Measurements from ENCODE around the gene TACR1.

GRCh38 chr2:75190271-75190990, 8.9 kb downstream of the TACR1 start:
- TF ChIP-seq EP300 (IDR thresholded peaks at IDR 0.05; ENCODE audit: borderline replicate concordance in 1 of 2, low read depth in 1 of 2, low read length in 1 of 2): no peak
- no peak for TF ChIP-seq CTCF (IDR thresholded peaks at IDR 0.05)
- TF ChIP-seq RFX5 (IDR thresholded peaks at IDR 0.05; ENCODE audit: low read length): no peak
- TF ChIP-seq MAX (IDR thresholded peaks at IDR 0.05; ENCODE audit: low read depth): no peak
- no peak for TF ChIP-seq YY1 (IDR thresholded peaks at IDR 0.05; ENCODE audit: low read depth)
- TF ChIP-seq REST (IDR thresholded peaks at IDR 0.05; ENCODE audit: low read depth, low read length): no peak
